ENCODE results near the gene SMARCA4.

DNA sequence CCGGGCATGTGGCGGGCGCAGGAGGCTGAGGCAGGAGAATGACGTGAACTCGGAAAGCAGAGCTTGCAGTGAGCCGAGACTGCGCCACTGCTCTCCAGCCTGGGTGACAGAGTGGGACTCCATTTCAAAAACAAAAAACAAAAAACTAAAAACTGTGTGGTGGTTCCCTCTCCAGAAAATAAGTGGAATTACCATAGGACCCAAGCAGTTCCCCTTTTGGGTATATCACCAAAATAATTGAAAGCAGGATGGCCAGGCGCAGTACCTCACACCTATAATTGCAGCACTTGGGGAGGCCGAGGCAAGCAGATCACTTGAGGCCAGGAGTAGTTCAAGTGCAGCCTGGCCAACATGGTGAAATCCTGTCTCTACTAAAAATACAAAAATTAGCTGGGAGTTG is 112.7 kb downstream of the SMARCA4 start:
- no peak for TF ChIP-seq CTCF (conservative IDR thresholded peaks at IDR 0.05)
- TF ChIP-seq ZFX (IDR thresholded peaks at IDR 0.05) = no peak

Measured in C4-2B (cell line).